ENCODE measurements around the gene SLC16A4. TPM values are rescaled to one million over a fixed set of nuclear protein-coding genes. Genes with fewer than 3 reads are reported as not detected.
A peak's percentile ranks its signal among the peaks of the same experiment; 100 is the strongest.
"Not testable (repeated sequence)": the region's sequence is repeated elsewhere in the genome, so short reads cannot be mapped to it uniquely, and the experiment has no call there.

Gene SLC16A4
- total and polyA plus RNA-seq, 3 donors from 2014 or later, result 5.8 to 17.4 (median 8.2) TPM

GRCh38 chr1:110404401-110404800, 13.6 kb upstream of the SLC16A4 start:
- H3K27ac ChIP-seq, result no peak overlapping the region
- no peaks in the 10 kb centered on the region for H3K27me3 ChIP-seq
- H3K9me3 ChIP-seq, result no peaks in the 10 kb centered on the region
- no peak overlapping the region for H3K4me3 ChIP-seq
- TF ChIP-seq POLR2A (IDR thresholded peaks at IDR 0.05) (no peak), CTCF (IDR thresholded peaks at IDR 0.05) (no peak)
- 87 to 89% methylated on average over 4 of the region's 4 CpGs for WGBS, 2 donors
- intact Hi-C loops (cut with DNase I; ENCODE audit: low total_unique reads), result loop anchor here (10.0 kb wide), 1 partner anchor 60 kb away; no protein-coding TSS in a partner anchor
- H3K36me3 ChIP-seq (ENCODE audit: low read depth, missing control alignments), result no peaks in the 10 kb centered on the region
- DNase-seq, result no peak
- H3K4me1 ChIP-seq, result peaks cover 10% of the 10 kb centered on the region

- intact Hi-C loops (cut with DNase I; ENCODE audit: low total_unique reads), result loop anchor here (10.0 kb wide), 1 partner anchor 59 kb away; no protein-coding TSS in a partner anchor
Measured at GRCh38 chr1:110403805-110404204, 13.0 kb upstream of the SLC16A4 start.

GRCh38 chr1:110396259-110396958, 5.6 kb upstream of the SLC16A4 start:
- DNase-seq; intact Hi-C loops (cut with DNase I; ENCODE audit: low total_unique reads): not testable (repeated sequence)

More at GRCh38 chr1:110403805-110404204, 13.0 kb upstream of the SLC16A4 start:
- Histone ChIP-seq H3K36me3 (ENCODE audit: low read depth, missing control alignments) (no peaks in the 10 kb centered on the region), H3K4me3 (no peak overlapping the region), H3K4me1 (peaks cover 10% of the 10 kb centered on the region), H3K9me3 (no peaks in the 10 kb centered on the region), H3K27ac (no peak overlapping the region), H3K27me3 (no peaks in the 10 kb centered on the region)
- TF ChIP-seq POLR2A (IDR thresholded peaks at IDR 0.05) (no peak), CTCF (IDR thresholded peaks at IDR 0.05) (no peak)
- no peak for DNase-seq
- 91 to 92% methylated on average over 5 of the region's 5 CpGs for WGBS, 2 donors

GRCh38 chr1:110394493-110394820, 3.6 kb upstream of the SLC16A4 start:
- intact Hi-C loops (cut with DNase I; ENCODE audit: low total_unique reads), result no loop called here
- WGBS, 2 donors, result 91 to 92% methylated on average over 3 of the region's 3 CpGs
- no peaks in the 10 kb centered on the region for H3K9me3 ChIP-seq
- H3K27me3 ChIP-seq, result no peaks in the 10 kb centered on the region
- H3K4me1 ChIP-seq, result no peaks in the 10 kb centered on the region
- no peak overlapping the region for H3K4me3 ChIP-seq
- H3K36me3 ChIP-seq (ENCODE audit: low read depth, missing control alignments), result no peaks in the 10 kb centered on the region
- TF ChIP-seq CTCF (IDR thresholded peaks at IDR 0.05) (no peak), POLR2A (IDR thresholded peaks at IDR 0.05) (no peak)
- no peak overlapping the region for H3K27ac ChIP-seq
- DNase-seq, result no peak

More at GRCh38 chr1:110396259-110396958, 5.6 kb upstream of the SLC16A4 start:
- not testable (repeated sequence) for H3K27me3 ChIP-seq; H3K36me3 ChIP-seq (ENCODE audit: low read depth, missing control alignments); H3K9me3 ChIP-seq; H3K4me1 ChIP-seq; H3K27ac ChIP-seq
- peak overlapping the region; percentile 42 to 56 for H3K4me3 ChIP-seq
- WGBS, 2 donors, result 75 to 86% methylated on average over 5 to 45 of the region's 48 CpGs

- TF ChIP-seq POLR2A (IDR thresholded peaks at IDR 0.05) (no peak), CTCF (IDR thresholded peaks at IDR 0.05) (no peak)
- no peak overlapping the region for H3K27ac ChIP-seq
- no peaks in the 10 kb centered on the region for H3K36me3 ChIP-seq (ENCODE audit: low read depth, missing control alignments)
- H3K4me3 ChIP-seq, result no peak overlapping the region
- WGBS, 2 donors, result 79 to 82% methylated on average over 3 of the region's 3 CpGs
- no peaks in the 10 kb centered on the region for H3K27me3 ChIP-seq
- H3K9me3 ChIP-seq, result no peaks in the 10 kb centered on the region
- intact Hi-C loops (cut with DNase I; ENCODE audit: low total_unique reads), result no loop called here
- DNase-seq, result no peak
- H3K4me1 ChIP-seq, result no peaks in the 10 kb centered on the region
Measured at GRCh38 chr1:110393691-110394492, 3.1 kb upstream of the SLC16A4 start.

All from testis (tissue), 3 donors.